ENCODE data around the gene TOMM7. TPM values are rescaled to one million over a fixed set of nuclear protein-coding genes. Genes with fewer than 3 reads are reported as not detected.

The TOMM7 gene
- total and polyA plus RNA-seq, 9 of the 15 experiments (the other 6 are each of a cell fraction or from before 2014, with no cell fraction given): 283 to 1,717 (median 638) TPM

GRCh38 chr7:22863156-22863899 is 40.7 kb upstream of the TOMM7 start:
- intact Hi-C loops (cut with micrococcal nuclease): loop anchor here (5.0 kb wide), 1 partner anchor 136 kb away; the partner anchor contains the start of gene IL6
- BruUV-seq (replicated peaks): no TSS peak
- WGBS (ENCODE audit: insufficient coverage, low coverage, missing lambda C conversion rate): 97% methylated on average over 8 of the region's 8 CpGs
- ATAC-seq (no peak), DNase-seq (ENCODE audit: extremely low read depth in 1 of 4, low spot score in 3 of 4) (no peak), FAIRE-seq (no peak)
- Histone ChIP-seq H3K27me3 (ENCODE audit: control insufficient read depth in 2 of 2, insufficient read depth in 2 of 2, low read length in 2 of 2) (no peaks in the 10 kb centered on the region), H3K9me1 (ENCODE audit: control insufficient read depth, insufficient read depth, low read length) (no peaks in the 10 kb centered on the region), H2AFZ (ENCODE audit: low read depth, low read length) (no peak overlapping the region), H3K4me3 (no peak overlapping the region), H4K20me1 (replicated peaks; ENCODE audit: control insufficient read depth, insufficient read depth, low read length) (no peaks in the 10 kb centered on the region), H3K79me2 (ENCODE audit: control insufficient read depth, insufficient read depth, low read length) (peaks cover 3% of the 10 kb centered on the region; the same call in 1 of the 3 replicates), H3K9ac (ENCODE audit: insufficient read depth in 1 of 2, low read depth in 2 of 2, low read length in 2 of 2) (no peak overlapping the region), H3K27ac (ENCODE audit: extremely low read depth, low read depth, low read length) (no peak overlapping the region), H3K36me3 (ENCODE audit: control insufficient read depth, insufficient read depth, low read length) (peaks cover 37% of the 10 kb centered on the region), H3K9me3 (replicated peaks; ENCODE audit: control insufficient read depth, insufficient read depth, low read depth, low read length) (no peaks in the 10 kb centered on the region), H3K4me2 (ENCODE audit: insufficient read depth, low read length) (no peak overlapping the region), H3K4me1 (replicated peaks in 1 of 2; ENCODE audit: control insufficient read depth in 2 of 2, insufficient read depth in 2 of 2, low read length in 2 of 2) (peaks cover 0 to 4% of the 10 kb centered on the region in 2 experiments; a peak in 2 of 5 replicates)
- CTCF ChIA-PET (ENCODE audit: low intra/inter-chr PET ratio): no interaction called here
- POLR2A ChIA-PET: interaction anchor here (0.6 to 1.1 kb wide), 2 partner anchors 12 to 14 kb away, joined by 3 to 5 read pairs; no protein-coding TSS in a partner anchor
- in situ Hi-C loops (cut with MboI): no loop called here
- TF ChIP-seq ZNF3 (CRISPR knock-in tag; IDR thresholded peaks at IDR 0.05): no peak
- no peak for TF ChIP-seq ESRRB (CRISPR knock-in tag; IDR thresholded peaks at IDR 0.05; ENCODE audit: borderline replicate concordance)
- TF ChIP-seq MED1 (CRISPR knock-in tag; IDR thresholded peaks at IDR 0.05; ENCODE audit: borderline replicate concordance): no peak
- TF ChIP-seq CTCFL (IDR thresholded peaks at IDR 0.05; ENCODE audit: borderline replicate concordance, insufficient read depth, low read depth, low read length, poor library complexity, severe bottlenecking): no peak
- no peak for TF ChIP-seq ELF2 (CRISPR knock-in tag; IDR thresholded peaks at IDR 0.05)
- TF ChIP-seq ZNF354B (CRISPR knock-in tag; IDR thresholded peaks at IDR 0.05): no peak

All from K562 (cell line).